OCI-LY3 (cell line): Measurements from ENCODE around the gene CENPM.

ENCODE experiments used
- H2AFZ ChIP-seq: fragments of 200-600, 300-600 bp; shearing (Covaris generic); 2 replicates; pipeline ENCODE4 v1.6.0; 2014; ENCODE audit warnings: antibody characterized with exemption, low read depth, low read length
- H3K27ac ChIP-seq: fragments of 200-600, 300-600 bp; sonication (generic); 2 replicates; pipeline ENCODE4 v1.5.1; 2014; ENCODE audit warnings: mild to moderate bottlenecking, low read length, moderate library complexity, mixed read lengths
- H3K27me3 ChIP-seq: fragments of 200-600, 300-600 bp; sonication (generic); 2 replicates; pipeline ENCODE4 v1.6.1; 2014; ENCODE audit warnings: low read depth, low read length, mixed read lengths
- H3K36me3 ChIP-seq: fragments of 200-600, 300-600 bp; sonication (generic); replicated peaks from 2 replicates; pipeline ENCODE3; 2014; ENCODE audit warnings: low read depth, low read length, mixed read lengths
- H3K4me1 ChIP-seq: fragments of 300-600, 200-600 bp; sonication (generic); 2 replicates; pipeline ENCODE4 v1.6.1; 2014; ENCODE audit warnings: low read length, mixed read lengths
- H3K4me2 ChIP-seq: fragments of 200-600, 300-600 bp; sonication (generic); 2 replicates; pipeline ENCODE4 v1.6.1; 2014; ENCODE audit warnings: low read length, mixed read lengths
- H3K4me3 ChIP-seq: fragments of 300-600, 200-600 bp; sonication (generic); 2 replicates; pipeline ENCODE4 v1.5.1; 2014; ENCODE audit warnings: antibody characterized with exemption, mild to moderate bottlenecking, low read length, moderate library complexity
- H3K79me2 ChIP-seq: fragments of 300-600, 200-600 bp; shearing (Covaris generic); 2 replicates; pipeline ENCODE4 v1.6.1; 2014; ENCODE audit warnings: mild to moderate bottlenecking, low read length, mixed read lengths
- H3K9ac ChIP-seq: fragments of 300-600, 200-600 bp; shearing (Covaris generic); 2 replicates; pipeline ENCODE4 v1.6.0; 2014; ENCODE audit warnings: mild to moderate bottlenecking, low read length, moderate library complexity
- H3K9me3 ChIP-seq: fragments of 200-600, 300-600 bp; shearing (Covaris generic); 2 replicates; pipeline ENCODE4 v1.6.1; 2014; ENCODE audit warnings: low read length, mixed read lengths; ENCODE audit not compliant: insufficient read depth
- H4K20me1 ChIP-seq: fragments of 200-600, 300-600 bp; sonication (generic); 2 replicates; pipeline ENCODE4 v1.6.1; 2016; ENCODE audit warnings: low read length, mixed read lengths; ENCODE audit not compliant: insufficient read depth
- EZH2phosphoT487 ChIP-seq: fragments of 200-600 bp; shearing (Covaris generic); IDR thresholded peaks from 2 replicates; pipeline ENCODE4 v1.6.1; 2018; ENCODE audit warnings: antibody characterized with exemption, mixed run types, low read depth
- TF ChIP-seq, protein P1 (sequence below): fragments of 200-600, 300-600 bp; sonication (generic); IDR thresholded peaks from 2 replicates; pipeline ENCODE4 v1.5.1; 2014; ENCODE audit warnings: antibody characterized with exemption, low read length, low read depth

CENPM gene

DNA sequence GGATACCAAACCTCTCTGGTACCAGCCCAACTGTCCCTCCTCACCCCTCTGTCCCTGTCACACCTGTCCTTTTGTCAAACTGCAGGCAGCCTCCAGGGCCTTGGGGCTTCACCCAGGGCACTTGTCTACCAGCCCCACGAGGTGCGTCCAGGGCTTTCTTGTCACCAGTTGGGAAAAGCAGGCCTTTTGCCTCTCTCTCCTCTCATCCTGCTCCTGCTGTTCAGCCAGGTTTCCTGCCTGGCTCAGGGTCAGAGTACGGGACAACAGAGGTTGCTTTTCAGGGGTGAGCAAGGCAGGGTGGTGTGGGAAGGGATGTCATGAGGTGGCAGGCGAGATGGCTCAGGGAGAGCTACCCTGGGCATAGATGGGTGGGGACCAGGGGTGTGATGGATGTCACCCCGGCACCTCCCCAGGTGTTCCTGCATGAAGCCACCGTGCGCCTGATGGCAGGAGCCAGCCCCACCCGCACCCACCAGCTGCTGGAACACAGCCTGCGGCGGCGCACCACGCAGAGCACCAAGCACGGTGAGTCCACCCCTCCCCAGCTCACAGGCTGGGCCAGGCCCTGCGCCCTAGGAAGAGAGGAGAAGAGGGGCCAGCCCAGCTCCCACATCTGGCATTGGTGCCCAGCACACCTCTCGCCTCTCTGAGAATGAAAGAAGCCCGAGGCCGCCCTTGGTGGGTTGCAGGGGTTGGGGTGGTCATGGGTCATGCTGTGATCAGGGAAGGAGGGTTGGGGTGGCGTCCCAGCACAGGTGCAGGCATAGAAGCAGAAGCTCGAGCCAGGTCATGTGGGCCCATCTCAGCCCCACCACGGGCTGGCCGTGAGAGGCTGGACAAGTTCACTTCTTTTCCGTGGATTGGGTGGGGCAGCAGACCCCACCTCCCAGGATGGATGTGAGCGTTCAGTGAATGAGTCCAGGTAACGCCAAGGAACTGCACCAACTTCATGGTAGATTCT, 42.2 kb downstream of the CENPM start:
- no peak overlapping the region for H3K9ac ChIP-seq
- no peaks in the 10 kb centered on the region for H3K79me2 ChIP-seq
- no peak overlapping the region for H3K4me2 ChIP-seq
- H3K27me3 ChIP-seq, result no peaks in the 10 kb centered on the region
- no peak overlapping the region for H3K4me3 ChIP-seq
- H3K27ac ChIP-seq, result no peak overlapping the region
- TF ChIP-seq, protein P1, sequence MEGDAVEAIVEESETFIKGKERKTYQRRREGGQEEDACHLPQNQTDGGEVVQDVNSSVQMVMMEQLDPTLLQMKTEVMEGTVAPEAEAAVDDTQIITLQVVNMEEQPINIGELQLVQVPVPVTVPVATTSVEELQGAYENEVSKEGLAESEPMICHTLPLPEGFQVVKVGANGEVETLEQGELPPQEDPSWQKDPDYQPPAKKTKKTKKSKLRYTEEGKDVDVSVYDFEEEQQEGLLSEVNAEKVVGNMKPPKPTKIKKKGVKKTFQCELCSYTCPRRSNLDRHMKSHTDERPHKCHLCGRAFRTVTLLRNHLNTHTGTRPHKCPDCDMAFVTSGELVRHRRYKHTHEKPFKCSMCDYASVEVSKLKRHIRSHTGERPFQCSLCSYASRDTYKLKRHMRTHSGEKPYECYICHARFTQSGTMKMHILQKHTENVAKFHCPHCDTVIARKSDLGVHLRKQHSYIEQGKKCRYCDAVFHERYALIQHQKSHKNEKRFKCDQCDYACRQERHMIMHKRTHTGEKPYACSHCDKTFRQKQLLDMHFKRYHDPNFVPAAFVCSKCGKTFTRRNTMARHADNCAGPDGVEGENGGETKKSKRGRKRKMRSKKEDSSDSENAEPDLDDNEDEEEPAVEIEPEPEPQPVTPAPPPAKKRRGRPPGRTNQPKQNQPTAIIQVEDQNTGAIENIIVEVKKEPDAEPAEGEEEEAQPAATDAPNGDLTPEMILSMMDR, result no peak
- no peak for TF ChIP-seq EZH2phosphoT487
- H3K4me1 ChIP-seq, result no peaks in the 10 kb centered on the region
- no peak overlapping the region for H2AFZ ChIP-seq
- H4K20me1 ChIP-seq, result peaks cover 28% of the 10 kb centered on the region
- H3K36me3 ChIP-seq, result peaks cover 74% of the 10 kb centered on the region
- no peaks in the 10 kb centered on the region for H3K9me3 ChIP-seq

DNA sequence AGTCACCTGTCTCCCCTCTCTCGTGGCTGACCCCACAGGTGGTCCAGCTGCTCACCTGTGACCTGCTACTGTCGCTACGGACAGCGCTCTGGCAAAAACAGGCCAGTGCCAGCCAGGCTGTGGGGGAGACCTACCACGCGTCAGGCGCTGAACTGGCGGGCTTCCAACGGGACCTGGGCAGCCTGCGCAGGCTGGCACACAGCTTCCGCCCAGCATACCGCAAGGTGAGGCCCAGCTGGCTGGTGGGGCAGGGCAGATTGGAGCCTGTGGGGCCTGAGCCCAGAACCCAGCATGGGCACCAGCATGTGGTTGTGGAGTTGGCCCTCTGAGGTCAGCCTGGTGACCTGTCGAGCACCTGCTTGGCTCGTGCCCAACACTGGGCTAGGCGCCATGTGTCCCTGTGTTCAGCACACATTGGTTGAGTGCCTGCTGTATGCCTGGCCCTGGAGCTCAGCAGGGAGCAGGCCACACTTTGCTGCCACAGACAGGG, 44.0 kb downstream of the CENPM start:
- Histone ChIP-seq H3K9ac (no peak overlapping the region), H3K36me3 (peaks cover 90% of the 10 kb centered on the region), H4K20me1 (peaks cover 36% of the 10 kb centered on the region)

DNA sequence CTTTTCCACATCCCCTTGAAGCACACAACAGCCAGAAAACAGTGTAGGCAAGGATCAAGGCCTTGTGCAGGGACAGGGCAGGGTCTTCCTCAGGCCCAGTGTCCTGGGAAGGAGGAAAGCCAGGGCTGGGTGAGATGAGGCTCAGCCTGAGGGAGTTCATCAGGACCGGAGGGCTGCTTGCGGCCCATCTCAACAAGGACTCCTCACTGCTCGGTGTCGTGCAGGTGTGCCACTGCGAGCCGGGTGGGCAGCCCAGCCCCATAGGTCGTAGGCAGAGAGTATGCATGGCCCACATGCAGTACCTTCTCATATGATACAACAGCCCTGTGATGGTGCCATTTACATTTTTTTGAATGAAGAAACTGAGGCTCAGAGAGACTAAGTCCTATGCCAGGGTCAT, 44.9 kb downstream of the CENPM start:
- Histone ChIP-seq H3K27me3 (no peaks in the 10 kb centered on the region), H4K20me1 (peaks cover 27% of the 10 kb centered on the region), H3K4me2 (no peak overlapping the region), H3K27ac (no peak overlapping the region), H3K36me3 (peaks cover 90% of the 10 kb centered on the region), H3K4me1 (no peaks in the 10 kb centered on the region), H2AFZ (no peak overlapping the region), H3K9ac (no peak overlapping the region), H3K4me3 (no peak overlapping the region), H3K9me3 (no peaks in the 10 kb centered on the region), H3K79me2 (no peaks in the 10 kb centered on the region)
- no peak for TF ChIP-seq EZH2phosphoT487
- TF ChIP-seq, protein P1, result no peak

More for the DNA sequence above, 44.0 kb downstream of the CENPM start:
- Histone ChIP-seq H3K27ac (no peak overlapping the region), H3K9me3 (no peaks in the 10 kb centered on the region), H2AFZ (no peak overlapping the region), H3K4me1 (no peaks in the 10 kb centered on the region), H3K79me2 (no peaks in the 10 kb centered on the region), H3K4me2 (no peak overlapping the region), H3K4me3 (no peak overlapping the region), H3K27me3 (no peaks in the 10 kb centered on the region)
- TF ChIP-seq, protein P1, result no peak
- TF ChIP-seq EZH2phosphoT487, result no peak

DNA sequence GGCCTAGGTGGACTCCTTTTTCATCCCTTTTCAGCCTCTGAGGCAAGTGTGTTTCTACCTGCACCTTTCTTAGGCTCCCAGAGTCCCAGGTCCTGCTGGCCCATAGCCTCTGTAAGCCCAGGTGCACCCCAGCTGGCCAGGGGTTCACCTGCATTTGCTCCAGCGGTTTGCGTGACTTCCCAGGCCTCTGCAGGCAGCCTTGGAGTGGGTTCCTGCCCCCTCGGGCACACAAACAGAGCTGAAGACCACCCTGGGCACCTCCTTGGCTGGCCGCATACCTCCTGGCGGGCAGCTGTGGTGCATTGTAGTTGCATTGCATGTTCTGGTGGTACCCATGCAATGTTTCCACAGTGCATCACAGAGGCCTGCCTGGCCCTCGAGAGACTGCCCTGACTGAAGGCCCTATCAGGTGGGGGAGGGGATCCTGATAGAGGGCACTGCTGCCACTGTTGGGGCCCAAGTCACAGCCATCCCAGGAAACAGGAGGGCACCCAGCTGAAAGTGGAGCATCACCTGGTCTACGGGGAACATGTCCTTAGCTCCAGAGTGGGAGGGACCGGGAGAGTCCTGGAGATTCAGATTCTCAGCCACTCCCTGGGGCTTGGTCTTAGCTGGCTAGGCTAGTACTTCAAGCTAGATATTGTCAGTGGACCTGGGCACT, 46.2 kb downstream of the CENPM start:
- no peak overlapping the region for H3K27ac ChIP-seq
- TF ChIP-seq EZH2phosphoT487, result no peak
- TF ChIP-seq, protein P1, result no peak
- H3K9me3 ChIP-seq, result no peaks in the 10 kb centered on the region
- H4K20me1 ChIP-seq, result peaks cover 27% of the 10 kb centered on the region
- no peaks in the 10 kb centered on the region for H3K4me1 ChIP-seq
- no peak overlapping the region for H3K4me3 ChIP-seq
- H3K79me2 ChIP-seq, result no peaks in the 10 kb centered on the region
- H2AFZ ChIP-seq, result no peak overlapping the region
- H3K4me2 ChIP-seq, result no peak overlapping the region
- no peaks in the 10 kb centered on the region for H3K27me3 ChIP-seq
- no peak overlapping the region for H3K9ac ChIP-seq
- H3K36me3 ChIP-seq, result peaks cover 91% of the 10 kb centered on the region
